Measurements from ENCODE around the gene RGS14.

DNA sequence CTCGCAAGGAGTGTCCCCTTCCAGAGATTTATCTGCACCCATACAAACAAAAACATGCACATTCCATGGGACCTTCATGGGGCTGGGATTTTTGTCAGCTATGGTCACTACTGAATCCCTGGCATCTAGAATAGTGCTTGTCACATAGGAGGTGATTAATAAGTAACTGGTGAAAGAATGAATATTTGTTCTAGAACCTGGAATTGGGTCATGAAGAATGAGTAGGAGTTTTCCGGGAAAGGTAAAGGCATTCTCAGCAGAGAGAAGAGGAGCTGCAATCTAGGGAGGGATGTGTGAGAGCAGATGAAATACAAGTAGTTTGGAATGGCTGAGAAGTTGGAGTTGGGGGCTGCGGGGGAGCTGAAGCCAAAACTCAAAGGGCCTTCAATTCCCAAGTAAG is 3.5 kb upstream of the RGS14 start:
- TF ChIP-seq, protein P1, sequence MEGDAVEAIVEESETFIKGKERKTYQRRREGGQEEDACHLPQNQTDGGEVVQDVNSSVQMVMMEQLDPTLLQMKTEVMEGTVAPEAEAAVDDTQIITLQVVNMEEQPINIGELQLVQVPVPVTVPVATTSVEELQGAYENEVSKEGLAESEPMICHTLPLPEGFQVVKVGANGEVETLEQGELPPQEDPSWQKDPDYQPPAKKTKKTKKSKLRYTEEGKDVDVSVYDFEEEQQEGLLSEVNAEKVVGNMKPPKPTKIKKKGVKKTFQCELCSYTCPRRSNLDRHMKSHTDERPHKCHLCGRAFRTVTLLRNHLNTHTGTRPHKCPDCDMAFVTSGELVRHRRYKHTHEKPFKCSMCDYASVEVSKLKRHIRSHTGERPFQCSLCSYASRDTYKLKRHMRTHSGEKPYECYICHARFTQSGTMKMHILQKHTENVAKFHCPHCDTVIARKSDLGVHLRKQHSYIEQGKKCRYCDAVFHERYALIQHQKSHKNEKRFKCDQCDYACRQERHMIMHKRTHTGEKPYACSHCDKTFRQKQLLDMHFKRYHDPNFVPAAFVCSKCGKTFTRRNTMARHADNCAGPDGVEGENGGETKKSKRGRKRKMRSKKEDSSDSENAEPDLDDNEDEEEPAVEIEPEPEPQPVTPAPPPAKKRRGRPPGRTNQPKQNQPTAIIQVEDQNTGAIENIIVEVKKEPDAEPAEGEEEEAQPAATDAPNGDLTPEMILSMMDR (conservative IDR thresholded peaks at IDR 0.05; ENCODE audit: low read length) = no peak
- no peak for TF ChIP-seq EZH2phosphoT487 (IDR thresholded peaks at IDR 0.05; ENCODE audit: borderline replicate concordance)
